HL-60 (cell line): Measurements from ENCODE around the gene MMAB.

Source experiments
- CTCF ChIP-seq: IDR thresholded peaks from one replicate; pipeline ENCODE4 v1.5.1; 2011; ENCODE audit warnings: low read length, control low read depth, inconsistent platforms; ENCODE audit not compliant: insufficient read depth
- GABPA ChIP-seq: IDR thresholded peaks from 2 replicates; pipeline ENCODE4 v1.6.1; 2012; ENCODE audit warnings: low read depth
- POLR2AphosphoS5 ChIP-seq: IDR thresholded peaks from 2 replicates; pipeline ENCODE4 v1.6.1; 2012; ENCODE audit warnings: low read depth
- REST ChIP-seq: IDR thresholded peaks from 2 replicates; pipeline ENCODE4 v1.6.1; 2012; ENCODE audit warnings: low read depth; ENCODE audit not compliant: insufficient replicate concordance
- SPI1 ChIP-seq: IDR thresholded peaks from 2 replicates; pipeline ENCODE4 v1.6.1; 2012; ENCODE audit warnings: low read depth, mild to moderate bottlenecking, borderline replicate concordance

- peak; percentile 89 for TF ChIP-seq CTCF
- TF ChIP-seq REST, result no peak
- TF ChIP-seq POLR2AphosphoS5, result no peak
- no peak for TF ChIP-seq SPI1
- TF ChIP-seq GABPA, result no peak
Observed at GRCh38 chr12:109518820-109519665, 54.3 kb downstream of the MMAB start.
